Hematopoietic multipotent progenitor cell treated with erythropoietin and hydrocortisone succinate and interleukin-3 and kit ligand, for 17 days (in vitro differentiated cells): Measurements from ENCODE around the gene C8B.

Experiments used
- DNase-seq: peaks from one replicate; pipeline ENCODE4 v3.0.0-alpha.2; 2015; ENCODE audit warnings: low spot score

Gene C8B

GRCh38 chr1:56898005-56898373 lies 67.8 kb downstream of the C8B start:
- no peak for DNase-seq

DNA sequence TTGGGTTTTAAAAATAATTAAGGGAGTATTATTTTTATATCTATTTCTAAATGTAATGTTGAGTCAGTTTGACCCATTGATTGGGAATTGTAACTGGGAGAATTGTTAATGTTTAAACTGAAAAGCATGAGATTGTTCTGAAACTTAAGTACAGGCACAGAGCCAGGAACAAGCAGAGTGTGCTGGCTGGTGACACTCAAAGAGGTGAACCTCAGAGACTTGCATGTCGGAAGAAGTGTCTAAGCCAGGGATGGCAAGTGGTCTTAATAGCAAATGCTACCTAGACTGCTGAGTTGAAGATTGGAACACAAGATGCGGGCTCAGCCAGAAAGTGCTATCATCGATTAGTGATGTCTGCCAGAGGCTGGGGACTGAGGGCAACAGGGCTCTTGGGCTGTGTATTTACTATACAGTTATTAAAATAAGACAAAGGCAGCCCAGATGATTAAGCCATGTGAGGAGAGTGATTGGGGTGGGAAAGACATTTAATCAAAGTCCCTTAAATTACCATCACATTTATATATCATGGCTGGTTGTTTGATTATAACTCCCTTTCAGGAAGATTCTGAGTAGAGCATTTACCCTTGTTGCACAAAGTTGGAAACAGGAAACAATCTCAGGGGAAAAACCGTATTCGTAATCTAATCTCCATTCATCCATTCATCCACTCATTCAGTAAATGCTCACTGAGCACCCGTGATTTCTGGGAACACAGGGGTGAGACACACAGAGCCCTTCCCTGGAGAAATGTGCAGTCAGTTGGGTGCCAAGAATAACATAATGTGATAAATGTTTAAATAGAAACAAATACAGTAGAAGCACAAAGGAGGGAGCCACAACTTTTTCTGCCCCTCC lies 68.4 kb downstream of the C8B start:
- no peak for DNase-seq

- DNase-seq, result no peak
These were observed 71.8 kb downstream of the C8B start for GRCh38 chr1:56894014-56894413.

GRCh38 chr1:56890229-56890628 lies 75.6 kb downstream of the C8B start:
- no peak for DNase-seq

DNA sequence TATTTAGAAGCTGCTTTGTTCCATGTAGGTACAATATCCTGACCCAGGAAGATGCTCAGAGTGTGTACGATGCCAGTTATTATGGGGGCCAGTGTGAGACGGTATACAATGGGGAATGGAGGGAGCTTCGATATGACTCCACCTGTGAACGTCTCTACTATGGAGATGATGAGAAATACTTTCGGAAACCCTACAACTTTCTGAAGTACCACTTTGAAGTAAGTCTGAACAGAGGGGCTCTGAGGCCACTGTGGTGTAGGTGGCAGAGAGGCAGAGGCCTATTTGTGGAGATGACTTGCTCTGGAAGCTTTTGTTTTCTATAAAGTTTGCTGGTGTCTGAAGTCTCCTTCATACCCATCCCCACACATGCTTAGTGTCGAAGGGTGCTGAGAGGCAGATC lies 84.4 kb downstream of the C8B start:
- no peak for DNase-seq

DNA sequence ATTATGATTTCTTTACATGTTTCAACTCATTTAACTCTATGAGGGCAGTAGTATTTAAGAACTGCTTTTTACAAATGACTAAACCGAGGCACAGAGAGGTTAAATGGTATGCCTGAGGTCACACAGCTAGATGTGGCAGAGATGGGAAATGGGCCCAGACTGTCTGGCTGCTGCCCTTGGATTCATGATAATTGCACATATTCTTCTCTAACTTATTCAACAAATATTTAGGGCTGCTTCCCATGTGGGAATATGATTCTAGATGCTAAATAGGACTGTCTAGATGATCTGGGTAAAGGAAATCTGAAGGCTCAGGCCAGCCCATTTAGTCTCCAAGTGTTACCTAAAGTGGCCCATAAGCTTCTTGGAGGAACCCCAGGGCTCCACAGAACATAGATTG lies 85.0 kb downstream of the C8B start:
- no peak for DNase-seq
